ENCODE data around the gene ZAR1L. TPM values are rescaled to one million over a fixed set of nuclear protein-coding genes. Genes with fewer than 3 reads are reported as not detected.

Gene ZAR1L
- total RNA-seq, 1 experiment from 2014 or later = not detected

DNA sequence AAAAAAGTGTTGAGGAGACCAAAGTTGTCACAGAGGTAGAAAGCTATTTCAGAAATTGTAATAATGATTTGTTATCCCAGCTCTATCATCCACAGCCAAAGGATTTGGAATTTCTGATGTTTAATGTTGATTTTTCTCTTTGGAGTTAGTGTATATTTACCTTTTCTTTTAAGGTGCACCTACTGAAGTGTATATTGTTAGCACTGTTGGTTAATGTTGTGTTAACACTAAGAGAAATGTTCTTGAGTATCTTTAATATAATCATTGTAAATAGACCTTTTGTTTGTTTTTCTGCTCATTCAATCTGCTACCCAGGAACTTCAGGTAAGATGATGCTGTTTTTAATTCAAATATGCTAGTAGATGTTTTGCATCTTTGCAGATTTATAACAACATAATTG, 57.5 kb downstream of the ZAR1L start:
- H4K20me1 ChIP-seq (ENCODE audit: low read length) = no peaks in the 10 kb centered on the region
- no peak overlapping the region for H2AFZ ChIP-seq (ENCODE audit: low read length)
- no TSS peak for BruUV-seq (replicated peaks)
- H3K4me3 ChIP-seq (ENCODE audit: low read length) = no peak overlapping the region
- no peak for DNase-seq
- H3K9me2 ChIP-seq (replicated peaks; ENCODE audit: low read length) = no peaks in the 10 kb centered on the region
- ChIA-PET CTCF (no interaction called here), POLR2A (ENCODE audit: unreplicated experiment) (no interaction called here)
- H3K9ac ChIP-seq (ENCODE audit: low read length) = no peak overlapping the region
- H3K79me2 ChIP-seq (ENCODE audit: low read length) = no peaks in the 10 kb centered on the region
- TF ChIP-seq EZH2phosphoT487 (IDR thresholded peaks at IDR 0.05; ENCODE audit: borderline replicate concordance, low read length) (no peak), EZH2 (IDR thresholded peaks at IDR 0.05; ENCODE audit: low read length, unreplicated experiment) (no peak)
- TF ChIP-seq, protein P1, sequence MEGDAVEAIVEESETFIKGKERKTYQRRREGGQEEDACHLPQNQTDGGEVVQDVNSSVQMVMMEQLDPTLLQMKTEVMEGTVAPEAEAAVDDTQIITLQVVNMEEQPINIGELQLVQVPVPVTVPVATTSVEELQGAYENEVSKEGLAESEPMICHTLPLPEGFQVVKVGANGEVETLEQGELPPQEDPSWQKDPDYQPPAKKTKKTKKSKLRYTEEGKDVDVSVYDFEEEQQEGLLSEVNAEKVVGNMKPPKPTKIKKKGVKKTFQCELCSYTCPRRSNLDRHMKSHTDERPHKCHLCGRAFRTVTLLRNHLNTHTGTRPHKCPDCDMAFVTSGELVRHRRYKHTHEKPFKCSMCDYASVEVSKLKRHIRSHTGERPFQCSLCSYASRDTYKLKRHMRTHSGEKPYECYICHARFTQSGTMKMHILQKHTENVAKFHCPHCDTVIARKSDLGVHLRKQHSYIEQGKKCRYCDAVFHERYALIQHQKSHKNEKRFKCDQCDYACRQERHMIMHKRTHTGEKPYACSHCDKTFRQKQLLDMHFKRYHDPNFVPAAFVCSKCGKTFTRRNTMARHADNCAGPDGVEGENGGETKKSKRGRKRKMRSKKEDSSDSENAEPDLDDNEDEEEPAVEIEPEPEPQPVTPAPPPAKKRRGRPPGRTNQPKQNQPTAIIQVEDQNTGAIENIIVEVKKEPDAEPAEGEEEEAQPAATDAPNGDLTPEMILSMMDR (conservative IDR thresholded peaks at IDR 0.05; ENCODE audit: low read depth, low read length) = no peak
- no peaks in the 10 kb centered on the region for H3F3A ChIP-seq (ENCODE audit: low read length, unreplicated experiment)
- intact Hi-C loops (cut with micrococcal nuclease) = no loop called here
- no peak overlapping the region for H3K4me2 ChIP-seq (ENCODE audit: low read length)
- ATAC-seq = no peak
- no peaks in the 10 kb centered on the region for H3K9me3 ChIP-seq (ENCODE audit: low read length)
- H3K27me3 ChIP-seq (ENCODE audit: low read length) = no peaks in the 10 kb centered on the region
- peaks cover 33% of the 10 kb centered on the region for H3K4me1 ChIP-seq (ENCODE audit: insufficient read depth, low read length)
- H3K27ac ChIP-seq (ENCODE audit: low read length) = no peak overlapping the region
- no peaks in the 10 kb centered on the region for H3K36me3 ChIP-seq (ENCODE audit: low read depth, low read length)

DNA sequence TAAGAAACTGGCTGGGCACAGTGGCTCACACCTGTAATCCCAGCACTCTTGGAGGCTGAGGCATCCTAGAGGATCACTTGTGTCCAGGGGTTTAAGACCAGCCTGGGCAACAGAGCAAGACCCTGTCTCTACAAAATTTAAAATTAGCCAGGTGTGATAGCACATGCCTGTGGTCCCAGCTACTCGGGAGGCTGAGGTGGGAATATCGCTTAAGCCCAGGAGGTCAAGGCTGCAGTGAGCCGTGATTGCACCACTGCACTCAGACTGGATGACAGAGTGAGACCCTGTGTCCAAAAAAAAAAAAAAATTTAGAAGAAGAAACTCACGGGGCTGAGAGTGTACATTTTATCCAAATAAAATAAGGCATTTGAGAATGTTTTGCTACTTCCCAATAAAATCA, 58.9 kb downstream of the ZAR1L start:
- ATAC-seq (no peak), DNase-seq (no peak)
- BruUV-seq (replicated peaks) = no TSS peak
- no peaks in the 10 kb centered on the region for H3K36me3 ChIP-seq (ENCODE audit: low read depth, low read length)
- H3K4me1 ChIP-seq (ENCODE audit: insufficient read depth, low read length) = peaks cover 26% of the 10 kb centered on the region
- H3K27me3 ChIP-seq (ENCODE audit: low read length) = no peaks in the 10 kb centered on the region
- ChIA-PET POLR2A (ENCODE audit: unreplicated experiment) (interaction anchor here (0.9 kb wide), 1 partner anchor 9 kb away, joined by 3 read pairs; no protein-coding TSS in a partner anchor), CTCF (no interaction called here)
- H3K9me3 ChIP-seq (ENCODE audit: low read length) = no peaks in the 10 kb centered on the region
- no peak overlapping the region for H3K4me2 ChIP-seq (ENCODE audit: low read length)
- H2AFZ ChIP-seq (ENCODE audit: low read length) = no peak overlapping the region
- no peak for TF ChIP-seq EZH2 (IDR thresholded peaks at IDR 0.05; ENCODE audit: low read length, unreplicated experiment)
- TF ChIP-seq, protein P1 (conservative IDR thresholded peaks at IDR 0.05; ENCODE audit: low read depth, low read length) = no peak
- no peak for TF ChIP-seq EZH2phosphoT487 (IDR thresholded peaks at IDR 0.05; ENCODE audit: borderline replicate concordance, low read length)
- H3K4me3 ChIP-seq (ENCODE audit: low read length) = no peak overlapping the region
- H3K27ac ChIP-seq (ENCODE audit: low read length) = no peak overlapping the region
- no peaks in the 10 kb centered on the region for H4K20me1 ChIP-seq (ENCODE audit: low read length)
- no peaks in the 10 kb centered on the region for H3K9me2 ChIP-seq (replicated peaks; ENCODE audit: low read length)
- H3K9ac ChIP-seq (ENCODE audit: low read length) = no peak overlapping the region
- H3F3A ChIP-seq (ENCODE audit: low read length, unreplicated experiment) = no peaks in the 10 kb centered on the region
- intact Hi-C loops (cut with micrococcal nuclease) = no loop called here
- no peaks in the 10 kb centered on the region for H3K79me2 ChIP-seq (ENCODE audit: low read length)

DNA sequence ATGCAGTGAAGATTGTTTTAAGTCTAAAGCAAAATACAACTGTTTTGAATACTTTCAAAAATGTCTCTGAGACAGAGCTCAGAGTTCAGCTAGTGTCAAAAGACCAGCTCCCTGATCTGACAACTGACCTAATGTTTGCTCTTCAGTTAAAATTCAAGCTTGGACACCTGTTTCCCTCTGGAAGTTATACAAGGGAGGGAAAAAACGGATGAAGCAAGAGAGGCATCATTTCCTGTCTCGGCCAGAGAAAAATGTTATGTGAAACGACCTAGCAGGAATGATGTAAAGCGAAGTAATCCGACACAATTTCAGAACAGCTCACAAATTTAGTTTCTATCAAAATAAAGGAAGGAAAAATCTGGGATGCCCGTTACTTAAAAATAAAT, 59.4 kb downstream of the ZAR1L start:
- H4K20me1 ChIP-seq (ENCODE audit: low read length) = no peaks in the 10 kb centered on the region
- CTCF ChIA-PET = no interaction called here
- no peaks in the 10 kb centered on the region for H3K27me3 ChIP-seq (ENCODE audit: low read length)
- DNase-seq (peak; percentile 22), ATAC-seq (peak; percentile 30; the same call in 1 of the 2 replicates)
- POLR2A ChIA-PET (ENCODE audit: unreplicated experiment) = interaction anchor here (0.9 kb wide), 1 partner anchor 9 kb away, joined by 3 read pairs; no protein-coding TSS in a partner anchor
- no peak overlapping the region for H3K4me3 ChIP-seq (ENCODE audit: low read length)
- H3K9me3 ChIP-seq (ENCODE audit: low read length) = no peaks in the 10 kb centered on the region
- no peak overlapping the region for H2AFZ ChIP-seq (ENCODE audit: low read length)
- no peak overlapping the region for H3K4me2 ChIP-seq (ENCODE audit: low read length)
- no TSS peak for BruUV-seq (replicated peaks)
- TF ChIP-seq EZH2 (IDR thresholded peaks at IDR 0.05; ENCODE audit: low read length, unreplicated experiment) = no peak
- TF ChIP-seq, protein P1 (conservative IDR thresholded peaks at IDR 0.05; ENCODE audit: low read depth, low read length) = no peak
- H3K9me2 ChIP-seq (replicated peaks; ENCODE audit: low read length) = no peaks in the 10 kb centered on the region
- intact Hi-C loops (cut with micrococcal nuclease) = no loop called here
- peaks cover 22% of the 10 kb centered on the region for H3K4me1 ChIP-seq (ENCODE audit: insufficient read depth, low read length)
- no peaks in the 10 kb centered on the region for H3F3A ChIP-seq (ENCODE audit: low read length, unreplicated experiment)
- no peaks in the 10 kb centered on the region for H3K36me3 ChIP-seq (ENCODE audit: low read depth, low read length)
- no peaks in the 10 kb centered on the region for H3K79me2 ChIP-seq (ENCODE audit: low read length)
- no peak overlapping the region for H3K27ac ChIP-seq (ENCODE audit: low read length)
- no peak overlapping the region for H3K9ac ChIP-seq (ENCODE audit: low read length)

All from PC-3 (cell line).